HG02938 (cell line): Measurements from ENCODE around the gene MTMR1.

Source experiments
- ATAC-seq: cut with Tn5 transposase; IDR thresholded peaks from one replicate; pipeline ENCODE4 v1.9.1; 2021; ENCODE audit warnings: mild to moderate bottlenecking, moderate library complexity; ENCODE audit not compliant: unreplicated experiment

Gene MTMR1

GRCh38 chrX:150692831-150693724 lies at the start of gene MTMR1:
Gene MTMR1, plus strand, starts transcription at chrX:150693396. Its CDS starts 135 bp downstream, at chrX:150693531.
- peak; percentile 38 for ATAC-seq

GRCh38 chrX:150643958-150644357 lies 49.2 kb upstream of the MTMR1 start:
- ATAC-seq = no peak

- ATAC-seq = no peak
Observed at GRCh38 chrX:150644422-150644821, 48.8 kb upstream of the MTMR1 start.

GRCh38 chrX:150647331-150647730 lies 45.9 kb upstream of the MTMR1 start:
- no peak for ATAC-seq

- no peak for ATAC-seq
Observed at GRCh38 chrX:150648296-150648940, 44.8 kb upstream of the MTMR1 start.

- ATAC-seq = no peak
Observed at GRCh38 chrX:150649096-150649870, 43.9 kb upstream of the MTMR1 start.

- no peak for ATAC-seq
Observed at GRCh38 chrX:150651906-150652305, 41.3 kb upstream of the MTMR1 start.

- ATAC-seq = no peak
Observed at GRCh38 chrX:150655788-150656187, 37.4 kb upstream of the MTMR1 start.

- ATAC-seq = no peak
Observed at GRCh38 chrX:150663073-150663472, 30.1 kb upstream of the MTMR1 start.

GRCh38 chrX:150664290-150664689 lies 28.9 kb upstream of the MTMR1 start:
- no peak for ATAC-seq

- no peak for ATAC-seq
Observed at GRCh38 chrX:150676221-150676620, 17.0 kb upstream of the MTMR1 start.

GRCh38 chrX:150680974-150681373 lies 12.2 kb upstream of the MTMR1 start:
- no peak for ATAC-seq

GRCh38 chrX:150683112-150683511 lies 10.1 kb upstream of the MTMR1 start:
- no peak for ATAC-seq

GRCh38 chrX:150683536-150684146 lies 9.6 kb upstream of the MTMR1 start:
- ATAC-seq = peak; percentile 49

GRCh38 chrX:150688911-150689451 lies 4.2 kb upstream of the MTMR1 start:
- ATAC-seq = no peak

GRCh38 chrX:150690126-150690525 lies 3.1 kb upstream of the MTMR1 start:
- ATAC-seq = no peak

- ATAC-seq = no peak
Observed at GRCh38 chrX:150692296-150692695, 900 bp upstream of the MTMR1 start.

GRCh38 chrX:150693725-150694574 lies 754 bp downstream of the MTMR1 start:
- peak; percentile 59 for ATAC-seq

GRCh38 chrX:150694738-150695410 lies 1.7 kb downstream of the MTMR1 start:
- peak; percentile 29 for ATAC-seq
